HG02981 (cell line): ENCODE results near the gene RELL2.

Experiments
- ATAC-seq: cut with Tn5 transposase; IDR thresholded peaks from one replicate; pipeline ENCODE4 v1.9.1; 2021; ENCODE audit warnings: mild to moderate bottlenecking, moderate library complexity; ENCODE audit not compliant: unreplicated experiment

The RELL2 gene

GRCh38 chr5:141618030-141618803, 18.6 kb upstream of the RELL2 start:
- ATAC-seq = peak; percentile 30

GRCh38 chr5:141618804-141619554, 17.8 kb upstream of the RELL2 start, which contains the start of gene DIAPH1:
Gene DIAPH1, minus strand, starts transcription at chr5:141619000. Its CDS starts 86 bp downstream, at chr5:141618914.
- ATAC-seq = peak; percentile 82

- peak; percentile 38 for ATAC-seq
These were observed 13.6 kb upstream of the RELL2 start for GRCh38 chr5:141623186-141623585.

- no peak for ATAC-seq
These were observed 13.2 kb upstream of the RELL2 start for GRCh38 chr5:141623611-141624010.

- no peak for ATAC-seq
These were observed 8.5 kb upstream of the RELL2 start for GRCh38 chr5:141628175-141628788.

GRCh38 chr5:141630570-141631140, 6.1 kb upstream of the RELL2 start:
- no peak for ATAC-seq

- ATAC-seq = no peak
These were observed 4.1 kb upstream of the RELL2 start for GRCh38 chr5:141632650-141633049.

- peak; percentile 61 for ATAC-seq
These were observed 2.8 kb upstream of the RELL2 start for GRCh38 chr5:141633871-141634561.

GRCh38 chr5:141634720-141635119, 2.1 kb upstream of the RELL2 start:
- no peak for ATAC-seq

- no peak for ATAC-seq
These were observed 1.2 kb upstream of the RELL2 start for GRCh38 chr5:141635646-141636045.

- ATAC-seq = no peak
These were observed 738 bp upstream of the RELL2 start for GRCh38 chr5:141636106-141636412.

- peak; percentile 21 for ATAC-seq
These were observed 448 bp downstream of the RELL2 start for GRCh38 chr5:141637123-141637766.

GRCh38 chr5:141637767-141638419, 1.1 kb downstream of the RELL2 start:
- peak; percentile 26 for ATAC-seq

- ATAC-seq = no peak
These were observed 2.0 kb downstream of the RELL2 start for GRCh38 chr5:141638771-141639170.

- no peak for ATAC-seq
These were observed 2.7 kb downstream of the RELL2 start for GRCh38 chr5:141639357-141640050.

- ATAC-seq = no peak
These were observed 3.2 kb downstream of the RELL2 start for GRCh38 chr5:141640051-141640415.

GRCh38 chr5:141640698-141641097, 3.9 kb downstream of the RELL2 start:
- ATAC-seq = no peak

GRCh38 chr5:141641634-141642267, 5.0 kb downstream of the RELL2 start:
- ATAC-seq = peak; percentile 49

GRCh38 chr5:141646026-141646425, 9.2 kb downstream of the RELL2 start:
- no peak for ATAC-seq
